ENCODE results near the gene GYS1. TPM values are rescaled to one million over a fixed set of nuclear protein-coding genes. Genes with fewer than 3 reads are reported as not detected.
A peak's percentile ranks its signal among the peaks of the same experiment; 100 is the strongest.
"Not testable (repeated sequence)": the region's sequence is repeated elsewhere in the genome, so short reads cannot be mapped to it uniquely, and the experiment has no call there.

GYS1 gene
- 10 to 100 TPM; 33.3 to 39.3 (median 37.3) TPM for total RNA-seq

DNA sequence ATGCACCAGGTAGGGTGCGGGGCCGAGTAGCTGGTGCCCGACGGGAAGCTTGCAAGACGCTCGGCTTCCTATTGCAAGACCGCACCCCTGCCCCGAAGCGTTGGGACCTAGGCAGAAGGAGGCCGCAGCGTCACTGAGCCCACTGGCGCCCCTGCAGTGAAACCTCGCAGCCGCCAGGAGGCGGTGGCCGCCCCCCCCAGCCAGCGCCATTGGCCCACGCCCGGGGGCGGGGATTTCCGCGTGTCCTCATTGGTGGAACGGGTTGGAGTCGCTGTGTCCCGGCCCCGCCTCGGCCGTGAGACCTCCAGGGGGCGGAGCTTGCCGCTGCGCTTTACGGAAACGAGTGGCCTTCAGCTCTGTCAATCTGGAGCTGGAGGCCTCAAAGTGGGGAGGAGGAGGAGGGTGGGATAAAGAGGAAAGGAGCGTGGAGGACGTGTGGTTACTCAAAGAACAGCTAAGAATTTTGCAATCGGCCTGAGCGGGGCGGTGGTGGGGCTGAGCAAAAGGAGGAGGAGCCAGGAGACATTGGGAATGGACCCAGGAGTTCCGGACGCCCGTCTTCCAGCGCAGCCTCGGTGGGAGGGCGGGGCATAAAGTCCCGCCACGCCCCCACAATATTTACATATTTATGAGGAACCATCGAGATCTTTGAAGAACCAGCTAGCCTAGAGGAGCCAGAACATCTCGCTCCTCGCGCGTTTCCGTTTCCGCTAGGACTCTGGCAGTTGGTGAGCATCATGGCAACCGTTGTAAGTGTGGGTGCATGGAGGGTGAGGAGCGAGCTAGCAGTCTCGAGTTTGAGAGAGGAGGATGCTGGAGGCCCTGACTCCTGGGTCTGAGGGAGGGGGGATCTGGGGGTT, at the start of gene GYS1, which contains the start of gene RUVBL2:
Gene GYS1, minus strand, starts transcription at position 135 of the 860 bp plus-strand sequence. CDS start 197 bp downstream, outside the sequence.
Gene RUVBL2, plus strand, starts transcription at position 713 of the 860 bp plus-strand sequence. Its CDS starts 25 bp downstream, at position 738.
- Histone ChIP-seq H3K27me3 (no peaks in the 10 kb centered on the region), H3K9me3 (no peaks in the 10 kb centered on the region), H3K4me3 (peak within 1 kb of the TSS; percentile 65 to 82 (median 78)), H3K4me1 (peaks cover 36 to 54% (median 48%) of the 10 kb centered on the region in 4 donors), H3K27ac (replicated peaks in 1 of 4) (peak within 1 kb of the TSS; percentile 93 to 96 (median 94)), H3K36me3 (peaks cover 8 to 23% (median 13%) of the 10 kb centered on the region in 4 donors)
- peak; percentile 100 for DNase-seq (ENCODE audit: extremely low spot score)
- intact Hi-C loops (cut with DNase I), result no loop called here
- under 1% methylated on average over 32 of the region's 56 CpGs for WGBS
- peak; percentile 95 for TF ChIP-seq POLR2A (IDR thresholded peaks at IDR 0.05; ENCODE audit: low read depth)
- TF ChIP-seq, protein P1, sequence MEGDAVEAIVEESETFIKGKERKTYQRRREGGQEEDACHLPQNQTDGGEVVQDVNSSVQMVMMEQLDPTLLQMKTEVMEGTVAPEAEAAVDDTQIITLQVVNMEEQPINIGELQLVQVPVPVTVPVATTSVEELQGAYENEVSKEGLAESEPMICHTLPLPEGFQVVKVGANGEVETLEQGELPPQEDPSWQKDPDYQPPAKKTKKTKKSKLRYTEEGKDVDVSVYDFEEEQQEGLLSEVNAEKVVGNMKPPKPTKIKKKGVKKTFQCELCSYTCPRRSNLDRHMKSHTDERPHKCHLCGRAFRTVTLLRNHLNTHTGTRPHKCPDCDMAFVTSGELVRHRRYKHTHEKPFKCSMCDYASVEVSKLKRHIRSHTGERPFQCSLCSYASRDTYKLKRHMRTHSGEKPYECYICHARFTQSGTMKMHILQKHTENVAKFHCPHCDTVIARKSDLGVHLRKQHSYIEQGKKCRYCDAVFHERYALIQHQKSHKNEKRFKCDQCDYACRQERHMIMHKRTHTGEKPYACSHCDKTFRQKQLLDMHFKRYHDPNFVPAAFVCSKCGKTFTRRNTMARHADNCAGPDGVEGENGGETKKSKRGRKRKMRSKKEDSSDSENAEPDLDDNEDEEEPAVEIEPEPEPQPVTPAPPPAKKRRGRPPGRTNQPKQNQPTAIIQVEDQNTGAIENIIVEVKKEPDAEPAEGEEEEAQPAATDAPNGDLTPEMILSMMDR (IDR thresholded peaks at IDR 0.05), result peak; percentile 86 to 99 (median 98)
- no peak for TF ChIP-seq EP300 (IDR thresholded peaks at IDR 0.05)
- TF ChIP-seq POLR2AphosphoS5 (IDR thresholded peaks at IDR 0.05), result peak; percentile 99

DNA sequence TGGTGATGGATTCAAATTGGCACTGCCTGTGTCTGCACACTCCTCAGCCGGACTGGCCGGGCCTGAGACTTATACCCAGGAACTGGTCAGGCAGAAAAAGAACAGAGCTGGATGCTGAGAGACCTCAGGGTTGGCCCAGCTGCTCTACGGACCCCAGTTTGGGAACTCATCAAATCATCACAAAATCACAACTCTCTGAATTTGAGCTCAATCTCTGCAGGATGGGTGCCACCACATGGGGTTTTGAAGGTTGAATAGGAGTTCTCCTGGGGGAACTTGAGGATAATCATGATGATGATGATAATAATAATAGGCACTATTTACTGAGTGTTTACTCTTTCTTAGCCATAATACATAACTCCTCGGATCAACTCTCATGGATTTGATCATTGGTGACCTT, 49.6 kb upstream of the GYS1 start:
- intact Hi-C loops (cut with DNase I); DNase-seq (ENCODE audit: extremely low spot score); H3K27ac ChIP-seq (replicated peaks in 1 of 4); H3K4me3 ChIP-seq; H3K9me3 ChIP-seq; H3K36me3 ChIP-seq; H3K4me1 ChIP-seq; H3K27me3 ChIP-seq: not testable (repeated sequence)
- 67% methylated on average over 1 of the region's 4 CpGs for WGBS

DNA sequence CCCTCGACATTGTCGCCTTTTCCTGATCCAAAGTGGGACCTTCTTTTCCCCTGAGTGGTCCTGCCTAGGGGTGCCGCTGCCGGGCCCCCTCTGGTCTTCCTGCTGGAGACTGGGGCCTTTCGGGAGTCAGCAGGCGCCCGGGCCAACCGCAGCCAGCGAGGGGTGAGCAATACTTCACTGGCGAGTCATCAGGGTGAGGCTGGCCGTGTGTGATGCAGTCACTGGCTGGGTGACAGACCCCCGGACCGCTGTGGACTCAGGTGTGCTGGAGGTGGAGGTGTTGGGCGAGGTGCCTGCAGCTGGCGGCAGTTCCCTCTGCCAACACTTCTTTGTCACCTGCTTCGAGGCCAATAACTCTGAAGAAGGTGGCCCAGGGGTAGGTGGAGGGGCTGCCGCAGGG, 49.1 kb upstream of the GYS1 start:
- TF ChIP-seq EP300 (IDR thresholded peaks at IDR 0.05) (no peak), POLR2A (IDR thresholded peaks at IDR 0.05; ENCODE audit: low read depth) (no peak), POLR2AphosphoS5 (IDR thresholded peaks at IDR 0.05) (no peak)
- TF ChIP-seq, protein P1 (IDR thresholded peaks at IDR 0.05), result no peak

DNA sequence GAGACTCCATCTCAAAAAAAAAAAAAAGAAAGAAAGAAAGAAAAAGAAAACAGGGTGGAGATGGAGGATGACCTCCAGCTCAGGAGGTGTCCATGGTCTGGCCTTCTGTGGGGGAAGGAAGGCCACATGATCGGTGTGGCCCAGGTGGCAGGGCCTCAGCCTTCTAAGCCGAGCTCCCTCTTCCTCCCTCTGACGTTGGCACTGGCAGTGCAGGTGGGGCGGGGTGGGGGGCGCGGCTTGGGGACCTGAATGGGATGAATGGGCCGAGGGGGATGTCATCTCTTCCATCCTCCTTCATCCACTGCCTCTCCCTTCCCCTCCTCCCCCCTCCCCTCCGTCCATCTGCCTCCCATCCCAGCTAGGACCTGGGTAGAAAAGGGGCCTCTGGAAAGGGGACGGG, 46.6 kb upstream of the GYS1 start:
- DNase-seq (ENCODE audit: extremely low spot score); intact Hi-C loops (cut with DNase I); H3K27me3 ChIP-seq; H3K9me3 ChIP-seq; H3K36me3 ChIP-seq; H3K27ac ChIP-seq (replicated peaks in 1 of 4); H3K4me3 ChIP-seq; H3K4me1 ChIP-seq: not testable (repeated sequence)
- 81% methylated on average over 9 of the region's 9 CpGs for WGBS

More for the DNA sequence above, 49.1 kb upstream of the GYS1 start:
- no peaks in the 10 kb centered on the region for H3K4me1 ChIP-seq
- H3K36me3 ChIP-seq, result no peaks in the 10 kb centered on the region
- no peak overlapping the region for H3K4me3 ChIP-seq
- WGBS, result 80% methylated on average over 15 of the region's 17 CpGs
- H3K27me3 ChIP-seq, result no peaks in the 10 kb centered on the region
- H3K9me3 ChIP-seq, result no peaks in the 10 kb centered on the region
- no peak for DNase-seq (ENCODE audit: extremely low spot score)
- intact Hi-C loops (cut with DNase I), result no loop called here
- no peak overlapping the region for H3K27ac ChIP-seq (replicated peaks in 1 of 4)

DNA sequence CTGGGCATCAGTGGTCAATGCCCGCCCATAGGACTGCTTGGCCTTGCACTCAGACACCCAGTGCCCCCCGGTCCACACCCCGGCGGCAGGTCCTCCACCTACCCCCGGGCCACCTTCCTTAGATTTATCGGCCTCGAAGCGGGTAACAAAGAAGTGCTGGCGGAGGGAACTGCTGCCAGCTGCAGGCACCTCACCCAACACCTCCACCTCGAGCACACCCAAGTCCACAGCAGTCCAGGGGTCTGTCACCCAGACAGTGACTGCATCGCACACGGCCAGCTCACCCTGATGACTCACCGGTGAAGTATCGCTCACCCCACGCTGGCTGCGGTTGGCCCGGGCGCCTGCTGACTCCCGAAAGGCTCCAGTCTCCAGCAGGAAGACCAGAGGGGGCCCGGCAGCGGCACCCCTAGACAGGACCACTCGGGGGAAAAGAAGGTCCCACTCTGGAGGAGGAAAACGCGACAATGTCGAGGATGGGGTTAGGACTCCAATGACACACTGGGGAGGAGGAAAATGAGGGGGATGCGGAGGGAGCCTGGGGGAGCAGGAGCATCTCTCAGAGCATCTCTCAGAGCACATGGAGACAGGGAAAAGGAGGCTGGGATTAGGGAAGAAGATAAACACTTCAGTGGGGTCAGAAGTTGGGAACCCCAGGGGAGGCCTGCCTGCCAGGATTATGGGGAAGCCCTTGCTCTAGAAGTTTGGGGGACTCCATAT, 45.6 kb upstream of the GYS1 start:
- DNase-seq (ENCODE audit: extremely low spot score); H3K27me3 ChIP-seq; H3K9me3 ChIP-seq; H3K4me1 ChIP-seq; H3K4me3 ChIP-seq; H3K36me3 ChIP-seq; intact Hi-C loops (cut with DNase I); H3K27ac ChIP-seq (replicated peaks in 1 of 4): not testable (repeated sequence)
- WGBS, result 85% methylated on average over 14 of the region's 26 CpGs

DNA sequence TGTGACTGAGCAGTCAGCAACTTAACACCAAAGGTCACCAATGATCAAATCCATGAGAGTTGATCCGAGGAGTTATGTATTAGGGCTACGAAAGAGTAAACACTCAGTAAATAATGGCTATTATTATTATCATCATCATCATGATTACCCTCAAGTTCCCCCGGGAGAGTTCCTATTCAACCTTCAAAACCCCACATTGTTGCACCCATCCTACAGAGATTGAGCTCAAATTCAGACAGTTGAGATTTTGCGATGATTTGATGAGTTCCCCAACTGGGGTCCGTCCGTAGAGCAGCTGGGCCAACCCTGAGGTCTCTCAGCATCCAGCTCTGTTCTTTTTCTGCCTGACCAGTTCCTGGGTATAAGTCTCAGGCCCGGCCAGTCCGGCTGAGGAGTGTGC, 45.0 kb upstream of the GYS1 start:
- H3K27me3 ChIP-seq; H3K27ac ChIP-seq (replicated peaks in 1 of 4); H3K9me3 ChIP-seq; intact Hi-C loops (cut with DNase I); H3K4me1 ChIP-seq; H3K4me3 ChIP-seq; H3K36me3 ChIP-seq; DNase-seq (ENCODE audit: extremely low spot score): not testable (repeated sequence)
- WGBS, result 97% methylated on average over 6 of the region's 8 CpGs
